HCT116 (cell line): ENCODE results near the gene S100A13.

Experiments
- CTCF ChIP-seq, 3 experiments: fragments of 200-600 bp in 1 of 3; sonication (generic) in 1 of 3; IDR thresholded peaks in 2 of 3; conservative IDR thresholded peaks in 1 of 3; 2 replicates each; pipeline ENCODE4 v1.5.1; 2012 to 2017; ENCODE audit warnings: low read depth in 2 of 3, low read length in 2 of 3, antibody characterized with exemption in 1 of 3, borderline replicate concordance in 1 of 3, control low read depth in 1 of 3, mild to moderate bottlenecking in 1 of 3, mixed read lengths in 1 of 3, mixed run types in 1 of 3, moderate library complexity in 1 of 3; ENCODE audit not compliant: insufficient read depth in 1 of 3
- EZH2 ChIP-seq: fragments of 200-600 bp; sonication (generic); IDR thresholded peaks from 2 replicates; pipeline ENCODE4 v1.6.1; 2017; ENCODE audit warnings: antibody characterized with exemption, mixed run types
- POLR2AphosphoS5 ChIP-seq: IDR thresholded peaks from 2 replicates; pipeline ENCODE4 v1.6.1; 2011; ENCODE audit warnings: mild to moderate bottlenecking, low read depth, low read length, moderate library complexity

- TF ChIP-seq POLR2AphosphoS5 = no peak
- no peak for TF ChIP-seq CTCF (IDR thresholded peaks at IDR 0.05 in 2 of 3, conservative IDR thresholded peaks at IDR 0.05 in 1 of 3; ENCODE audit: borderline replicate concordance in 1 of 3, insufficient read depth in 1 of 3, low read depth in 2 of 3, low read length in 2 of 3)
- TF ChIP-seq EZH2 = no peak
Observed at GRCh38 chr1:153655333-153655732, 28.0 kb upstream of the S100A13 start.
